ENCODE data around the gene NAIF1. TPM values are rescaled to one million over a fixed set of nuclear protein-coding genes. Genes with fewer than 3 reads are reported as not detected.

The NAIF1 gene
- total RNA-seq, 1 experiment from 2014 or later: 8.5 TPM

DNA sequence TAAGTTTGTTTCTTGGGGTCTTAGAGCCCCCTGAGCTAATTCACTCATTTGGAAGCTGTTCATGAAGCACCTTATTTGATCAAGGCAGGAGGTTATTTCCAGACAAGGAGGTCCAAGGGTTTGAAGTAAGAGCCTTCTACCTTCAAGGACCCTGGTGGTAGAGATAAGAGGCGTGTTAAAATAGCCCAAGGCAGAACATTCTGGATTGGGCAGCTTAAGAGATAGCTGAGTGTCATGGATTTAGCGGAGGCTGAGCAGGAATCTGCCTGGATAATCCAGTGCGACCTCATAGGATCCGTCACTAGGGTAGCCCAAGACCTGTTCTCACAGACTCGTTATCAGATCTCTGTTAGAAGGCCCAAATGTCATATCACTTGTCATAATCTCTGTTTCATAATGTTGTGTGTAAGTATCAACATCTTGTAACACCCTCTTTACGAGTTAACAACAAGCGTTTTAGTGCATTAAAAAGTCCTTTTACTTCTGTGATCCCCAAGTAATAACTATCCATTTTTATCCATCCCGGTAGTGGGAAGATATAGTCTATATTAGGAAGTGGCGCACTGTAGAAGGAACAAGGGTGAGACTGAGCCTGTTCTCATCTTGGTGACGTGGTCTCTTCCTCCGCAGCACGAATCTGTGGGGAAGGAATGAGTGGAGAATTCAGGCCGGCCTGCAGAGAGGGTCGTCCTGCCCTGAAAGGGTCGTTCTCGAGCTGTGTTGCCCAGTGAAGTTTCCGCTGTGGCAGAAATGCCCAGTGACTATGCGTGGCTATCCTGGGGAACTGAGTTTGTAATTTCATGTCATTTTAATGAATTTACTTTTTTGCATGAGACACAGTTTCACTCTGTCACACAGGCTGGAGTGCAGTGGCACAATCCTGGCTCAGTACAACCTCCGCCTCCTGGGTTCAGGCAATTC is 29.8 kb upstream of the NAIF1 start:
- H3K27me3 ChIP-seq: no peaks in the 10 kb centered on the region
- no peak for DNase-seq
- no peak overlapping the region for H3K27ac ChIP-seq
- peaks cover 14% of the 10 kb centered on the region for H3K36me3 ChIP-seq
- no peak overlapping the region for H3K4me3 ChIP-seq
- H3K4me1 ChIP-seq: peaks cover 41% of the 10 kb centered on the region
- H3K9me3 ChIP-seq (replicated peaks): no peaks in the 10 kb centered on the region

DNA sequence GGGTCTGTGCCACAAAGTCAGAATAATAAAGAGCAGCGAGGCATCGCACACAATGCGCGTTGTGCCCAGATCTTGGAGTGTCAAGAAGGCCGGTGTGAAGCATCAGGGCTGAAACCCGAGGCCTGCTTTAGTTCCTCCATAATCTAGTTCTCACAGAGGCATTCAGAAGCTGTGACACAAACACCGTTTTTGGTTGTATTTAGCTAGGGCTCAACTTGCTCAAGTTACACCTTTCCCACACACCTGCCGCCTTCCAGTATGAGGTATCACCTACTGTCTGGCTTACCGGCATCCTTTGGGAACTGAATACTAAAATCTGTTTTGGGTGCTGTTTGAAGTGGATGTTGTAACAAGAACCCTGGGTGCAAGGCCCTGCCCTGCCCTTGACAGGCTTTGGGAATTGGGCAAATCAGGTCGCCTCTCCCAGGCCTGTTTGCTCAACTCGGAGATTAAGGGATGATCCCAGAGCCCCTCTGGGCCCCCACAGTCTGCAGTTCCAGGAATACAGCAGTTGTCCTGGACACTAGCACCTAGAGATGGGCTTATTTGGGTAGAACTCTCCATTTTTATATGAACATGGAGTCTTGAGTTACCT is 27.9 kb upstream of the NAIF1 start:
- Histone ChIP-seq H3K27ac (no peak overlapping the region), H3K4me3 (no peak overlapping the region), H3K27me3 (no peaks in the 10 kb centered on the region), H3K9me3 (replicated peaks) (no peaks in the 10 kb centered on the region), H3K36me3 (peaks cover 10% of the 10 kb centered on the region), H3K4me1 (peaks cover 47% of the 10 kb centered on the region)
- DNase-seq: no peak

DNA sequence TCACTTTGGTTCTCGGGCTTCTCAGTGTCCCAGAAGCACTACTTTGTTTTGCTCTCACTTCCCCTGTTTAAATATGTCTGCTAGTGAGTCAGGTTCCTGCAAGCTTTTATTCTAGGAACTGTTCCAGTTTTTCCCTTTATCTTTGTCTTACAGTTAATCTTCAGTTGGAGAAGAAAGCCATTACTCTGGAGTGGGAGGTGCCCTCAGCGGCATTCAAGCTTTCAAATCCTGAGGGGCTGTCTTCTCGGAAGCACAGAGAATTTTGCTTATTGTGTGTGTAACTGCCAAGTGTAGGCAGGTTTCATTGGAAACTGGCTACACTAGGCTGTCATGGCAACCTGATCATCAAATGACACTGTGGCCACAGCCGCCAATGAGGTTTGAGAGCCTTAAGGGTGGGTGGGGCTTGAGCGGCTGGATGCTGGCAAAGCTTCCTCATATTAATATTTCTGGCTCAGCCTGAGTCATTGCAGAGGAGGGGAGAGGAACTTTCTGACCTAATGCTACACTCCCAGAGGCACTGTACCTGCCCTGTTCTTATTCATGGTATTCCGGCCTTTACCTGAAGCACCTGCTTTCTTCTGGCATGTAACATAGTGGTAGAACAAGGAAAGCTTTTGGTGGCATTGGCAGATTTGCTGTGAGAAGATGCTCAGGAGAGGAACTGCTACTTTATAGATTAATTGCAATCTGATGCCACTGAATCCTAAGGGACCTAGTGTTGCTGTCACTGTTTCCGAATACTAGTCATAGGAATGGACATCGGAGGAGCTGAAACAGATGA is 27.2 kb upstream of the NAIF1 start:
- peak; percentile 91 to 96 for DNase-seq
- no peaks in the 10 kb centered on the region for H3K9me3 ChIP-seq (replicated peaks)
- H3K36me3 ChIP-seq: peaks cover 10% of the 10 kb centered on the region
- no peaks in the 10 kb centered on the region for H3K27me3 ChIP-seq
- no peak overlapping the region for H3K27ac ChIP-seq
- H3K4me1 ChIP-seq: peaks cover 44% of the 10 kb centered on the region
- H3K4me3 ChIP-seq: no peak overlapping the region

DNA sequence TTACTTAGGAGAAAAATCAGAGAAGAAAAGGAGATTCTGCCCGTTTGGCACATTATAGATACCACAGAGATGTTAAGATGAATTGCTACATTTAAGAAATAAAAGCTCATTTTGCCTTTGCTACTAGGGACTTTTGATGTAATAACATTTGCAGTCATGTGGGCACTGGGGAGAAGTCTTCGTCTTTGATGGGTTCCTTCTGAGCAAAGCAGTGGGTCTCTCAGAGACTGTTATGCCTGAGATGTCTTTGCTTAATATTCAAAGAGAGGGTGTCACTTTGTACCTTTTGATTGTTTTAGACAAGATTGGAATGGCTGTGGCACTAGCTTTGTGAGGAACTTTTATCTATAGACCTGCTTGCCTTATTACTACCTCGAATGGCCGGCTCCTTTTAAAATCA is 25.9 kb upstream of the NAIF1 start:
- DNase-seq: no peak
- Histone ChIP-seq H3K27ac (no peak overlapping the region), H3K27me3 (no peaks in the 10 kb centered on the region), H3K36me3 (peaks cover 10% of the 10 kb centered on the region), H3K9me3 (replicated peaks) (no peaks in the 10 kb centered on the region), H3K4me1 (peaks cover 34% of the 10 kb centered on the region), H3K4me3 (no peak overlapping the region)

DNA sequence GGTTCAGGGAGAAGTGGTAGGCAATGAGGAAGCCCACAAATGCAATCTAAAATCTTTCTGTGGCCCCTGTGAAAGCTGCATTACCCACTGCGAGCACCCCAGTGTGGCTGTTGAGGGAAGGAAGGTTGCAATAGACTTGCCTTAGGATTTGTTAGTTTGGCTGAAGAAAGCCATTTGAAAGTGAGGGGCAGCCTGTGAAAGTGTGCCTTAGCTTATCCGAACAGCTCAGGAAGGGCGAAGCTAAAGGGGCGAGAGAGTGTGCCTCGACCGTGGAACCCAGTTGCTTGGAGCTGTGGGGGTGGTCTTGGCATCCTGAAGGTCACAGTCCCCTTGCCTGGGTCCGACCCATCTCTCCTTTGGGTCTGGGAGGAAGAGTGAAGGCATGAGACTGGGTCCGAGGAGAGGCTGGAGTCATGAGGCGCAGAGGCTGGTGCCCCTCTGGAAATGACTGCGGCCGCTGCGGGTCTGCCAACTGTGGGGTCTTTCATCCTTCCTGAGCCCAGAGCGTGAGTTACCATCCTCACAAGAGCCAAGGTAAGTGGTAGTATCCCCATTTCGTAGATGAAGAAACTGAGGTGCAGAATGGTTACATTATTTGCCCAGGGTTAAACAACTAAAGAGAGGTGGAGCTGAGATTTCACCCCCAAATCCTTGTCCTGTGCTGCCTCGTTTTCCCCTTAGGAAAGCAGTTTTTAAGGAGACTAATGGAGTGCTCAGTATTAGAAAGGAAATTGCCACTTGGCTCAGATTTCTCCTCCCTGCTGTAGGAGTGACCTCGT is 25.3 kb upstream of the NAIF1 start:
- Histone ChIP-seq H3K27me3 (no peaks in the 10 kb centered on the region), H3K27ac (peak overlapping the region; percentile 74), H3K36me3 (peaks cover 10% of the 10 kb centered on the region), H3K9me3 (replicated peaks) (no peaks in the 10 kb centered on the region), H3K4me1 (peaks cover 29% of the 10 kb centered on the region), H3K4me3 (peak overlapping the region; percentile 59)
- no peak for DNase-seq

DNA sequence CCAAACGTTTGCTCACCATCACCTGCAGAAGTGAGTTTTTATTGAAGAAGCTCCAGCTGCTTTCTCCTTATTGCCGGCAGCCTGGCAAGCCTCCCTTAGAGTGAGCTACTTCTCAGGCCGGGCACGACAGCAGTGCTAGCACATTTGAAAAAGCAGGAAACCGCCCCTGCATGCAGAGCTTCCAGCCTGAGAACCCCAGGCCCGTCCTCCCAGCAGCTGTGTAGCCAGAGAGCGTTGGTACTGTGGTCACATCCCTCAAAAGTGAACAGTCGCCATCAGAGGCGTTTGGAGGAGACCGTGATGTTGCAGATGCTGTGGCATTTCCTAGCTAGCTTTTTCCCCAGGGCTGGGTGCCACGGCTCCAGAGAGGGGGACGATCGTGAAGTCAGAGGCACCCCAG is 24.5 kb upstream of the NAIF1 start:
- Histone ChIP-seq H3K4me1 (peaks cover 29% of the 10 kb centered on the region), H3K27me3 (no peaks in the 10 kb centered on the region), H3K9me3 (replicated peaks) (no peaks in the 10 kb centered on the region), H3K27ac (peak overlapping the region; percentile 74), H3K36me3 (peaks cover 12% of the 10 kb centered on the region), H3K4me3 (peak overlapping the region; percentile 59)
- DNase-seq: peak; percentile 81 to 86

DNA sequence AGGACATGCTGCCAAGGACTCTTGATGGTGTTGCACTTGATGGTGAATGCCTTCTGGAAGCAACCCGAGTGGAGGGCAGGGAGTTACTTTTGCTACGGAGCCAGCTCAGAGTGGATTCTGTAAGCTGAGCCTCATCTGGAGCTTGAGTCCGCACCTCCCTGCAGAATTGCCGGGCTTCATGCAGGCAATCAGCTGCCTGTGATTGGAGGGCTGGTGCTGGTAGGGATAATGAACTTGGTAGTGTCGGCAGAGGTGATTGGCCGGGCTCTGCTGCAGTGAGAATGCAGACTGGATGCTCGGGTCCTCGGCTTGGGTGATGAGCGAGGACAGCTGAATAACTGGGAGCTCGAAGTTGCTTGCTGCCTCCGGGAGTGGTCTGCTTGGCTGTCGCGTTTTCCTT is 24.0 kb upstream of the NAIF1 start:
- Histone ChIP-seq H3K36me3 (peaks cover 14% of the 10 kb centered on the region), H3K27me3 (no peaks in the 10 kb centered on the region), H3K9me3 (replicated peaks) (no peaks in the 10 kb centered on the region), H3K4me3 (peak overlapping the region; percentile 59), H3K4me1 (peaks cover 29% of the 10 kb centered on the region), H3K27ac (peak overlapping the region; percentile 74)
- peak; percentile 98 to 99 for DNase-seq

DNA sequence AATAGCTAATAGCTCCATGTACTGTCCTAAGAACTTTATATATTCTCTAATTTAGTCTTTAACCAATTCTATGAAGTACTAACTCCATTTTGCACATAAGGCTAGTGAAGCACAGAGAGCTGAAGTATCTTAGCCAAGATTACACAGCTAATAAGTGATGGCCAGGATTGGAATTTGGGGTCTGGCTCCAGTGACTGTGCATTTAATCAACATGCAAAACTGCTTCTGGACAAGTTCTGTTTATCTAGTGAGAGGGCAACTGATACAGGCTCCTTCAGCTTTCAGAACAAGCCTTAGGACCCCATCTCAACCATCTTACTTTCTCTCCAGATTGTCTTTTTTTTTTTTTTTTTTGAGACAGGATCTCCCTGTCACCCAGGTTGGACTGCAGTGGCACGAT is 22.2 kb upstream of the NAIF1 start:
- DNase-seq: no peak
- no peak overlapping the region for H3K27ac ChIP-seq
- no peak overlapping the region for H3K4me3 ChIP-seq
- no peaks in the 10 kb centered on the region for H3K27me3 ChIP-seq
- peaks cover 13% of the 10 kb centered on the region; the same call in 1 of the 2 replicates for H3K36me3 ChIP-seq
- H3K9me3 ChIP-seq (replicated peaks): no peaks in the 10 kb centered on the region
- H3K4me1 ChIP-seq: peaks cover 21% of the 10 kb centered on the region

DNA sequence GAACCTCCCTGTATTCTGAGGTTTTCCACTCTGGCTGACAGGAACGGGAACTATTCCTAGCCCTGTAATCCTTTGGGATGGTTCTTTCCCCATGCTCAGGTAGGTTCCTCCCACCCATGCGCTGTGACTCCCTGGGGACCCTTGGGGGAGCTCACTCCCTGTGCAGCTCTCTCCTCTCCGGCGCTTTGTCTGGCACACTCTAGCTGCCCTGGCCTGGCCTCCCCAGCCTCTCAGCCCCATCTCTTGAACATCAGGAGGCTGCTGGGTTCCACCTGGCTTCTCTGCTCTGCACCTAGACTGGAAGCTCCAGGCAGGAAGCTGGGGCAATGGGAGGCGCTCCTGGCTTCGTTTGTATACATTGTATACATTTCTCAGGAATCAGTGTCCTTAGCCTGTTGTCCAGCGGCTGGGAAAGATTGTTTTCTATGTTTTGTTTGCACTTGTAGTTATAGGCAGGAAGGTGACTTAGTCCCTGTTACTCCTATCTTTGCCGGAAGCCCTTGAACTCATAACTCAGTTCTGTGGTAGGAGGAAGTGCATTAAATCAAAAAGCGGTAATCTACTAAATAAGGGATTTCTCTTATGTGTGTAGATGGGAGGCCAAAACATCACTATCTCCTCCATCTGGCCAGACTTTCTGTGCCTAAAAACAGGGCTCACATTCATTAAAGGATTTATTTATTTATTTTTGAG is 21.3 kb upstream of the NAIF1 start:
- Histone ChIP-seq H3K9me3 (replicated peaks) (no peaks in the 10 kb centered on the region), H3K4me1 (peaks cover 16% of the 10 kb centered on the region), H3K27me3 (no peaks in the 10 kb centered on the region), H3K36me3 (peaks cover 13% of the 10 kb centered on the region; the same call in 1 of the 2 replicates), H3K27ac (no peak overlapping the region), H3K4me3 (no peak overlapping the region)
- no peak for DNase-seq

DNA sequence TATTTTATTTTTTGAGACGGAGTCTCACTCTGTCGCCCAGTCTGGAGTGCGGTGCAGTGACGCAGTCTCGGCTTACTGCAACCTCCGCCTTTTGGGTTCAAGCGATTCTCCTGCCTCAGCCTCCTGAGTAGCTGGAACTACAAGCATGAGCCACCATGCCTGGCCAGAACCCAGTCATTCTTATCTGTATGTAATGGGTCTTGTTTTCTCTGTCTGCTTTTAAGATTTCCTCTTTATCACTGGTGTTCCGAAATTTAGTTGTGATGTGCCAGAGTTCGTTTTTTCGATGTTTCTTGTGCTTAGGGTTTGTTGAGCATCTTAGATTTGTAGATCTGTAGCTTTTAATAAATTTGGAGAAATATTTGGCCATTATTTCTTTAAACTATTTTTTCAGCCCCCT is 20.1 kb upstream of the NAIF1 start:
- H3K4me3 ChIP-seq: no peak overlapping the region
- no peaks in the 10 kb centered on the region for H3K27me3 ChIP-seq
- no peak overlapping the region for H3K27ac ChIP-seq
- H3K36me3 ChIP-seq: peaks cover 13% of the 10 kb centered on the region; the same call in 1 of the 2 replicates
- DNase-seq: no peak
- H3K9me3 ChIP-seq (replicated peaks): no peaks in the 10 kb centered on the region
- H3K4me1 ChIP-seq: peaks cover 8% of the 10 kb centered on the region

DNA sequence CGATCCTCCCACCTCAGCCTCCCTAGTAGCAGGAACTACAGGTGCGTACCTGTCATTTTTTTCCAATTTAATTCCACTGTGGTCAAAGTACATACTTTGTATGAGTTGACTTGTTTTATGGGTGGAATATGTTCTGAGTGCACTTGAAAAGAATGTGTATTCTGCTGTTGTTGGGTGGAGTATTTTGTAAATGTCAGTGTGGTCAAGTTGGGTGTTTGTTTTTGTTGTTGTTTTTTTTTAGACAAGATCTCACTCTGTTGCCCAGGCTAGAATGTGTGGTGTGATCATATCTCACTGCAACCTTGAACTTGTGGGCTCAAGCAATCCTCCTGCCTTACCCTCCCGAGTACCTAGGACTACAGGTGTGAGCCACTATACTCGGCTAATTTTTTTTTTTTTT is 18.8 kb upstream of the NAIF1 start:
- Histone ChIP-seq H3K36me3 (peaks cover 13% of the 10 kb centered on the region; the same call in 1 of the 2 replicates), H3K9me3 (replicated peaks) (no peaks in the 10 kb centered on the region), H3K4me1 (peaks cover 19% of the 10 kb centered on the region), H3K27me3 (no peaks in the 10 kb centered on the region), H3K27ac (no peak overlapping the region), H3K4me3 (no peak overlapping the region)
- no peak for DNase-seq

DNA sequence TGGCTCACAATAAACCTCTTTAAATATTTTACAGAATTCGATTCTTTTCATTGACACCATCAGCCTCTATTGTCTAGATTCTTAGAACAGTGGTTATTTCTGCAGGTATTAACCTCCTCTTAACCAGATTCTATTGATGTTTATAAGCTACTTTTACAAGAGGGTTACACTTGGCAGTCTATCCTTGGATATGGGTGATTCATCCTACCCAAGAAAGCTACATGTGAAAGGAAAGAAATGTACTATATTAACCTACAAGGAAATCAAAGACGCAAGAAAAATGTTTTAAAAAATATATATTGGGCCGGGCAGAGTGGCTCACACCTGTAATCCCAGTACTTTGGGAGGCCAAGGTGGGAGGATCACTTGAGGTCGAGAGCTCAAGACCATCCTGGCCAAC is 17.6 kb upstream of the NAIF1 start:
- no peak overlapping the region for H3K27ac ChIP-seq
- H3K27me3 ChIP-seq: no peaks in the 10 kb centered on the region
- H3K4me1 ChIP-seq: peaks cover 20% of the 10 kb centered on the region
- peaks cover 13% of the 10 kb centered on the region; the same call in 1 of the 2 replicates for H3K36me3 ChIP-seq
- no peak for DNase-seq
- H3K4me3 ChIP-seq: no peak overlapping the region
- no peaks in the 10 kb centered on the region for H3K9me3 ChIP-seq (replicated peaks)

DNA sequence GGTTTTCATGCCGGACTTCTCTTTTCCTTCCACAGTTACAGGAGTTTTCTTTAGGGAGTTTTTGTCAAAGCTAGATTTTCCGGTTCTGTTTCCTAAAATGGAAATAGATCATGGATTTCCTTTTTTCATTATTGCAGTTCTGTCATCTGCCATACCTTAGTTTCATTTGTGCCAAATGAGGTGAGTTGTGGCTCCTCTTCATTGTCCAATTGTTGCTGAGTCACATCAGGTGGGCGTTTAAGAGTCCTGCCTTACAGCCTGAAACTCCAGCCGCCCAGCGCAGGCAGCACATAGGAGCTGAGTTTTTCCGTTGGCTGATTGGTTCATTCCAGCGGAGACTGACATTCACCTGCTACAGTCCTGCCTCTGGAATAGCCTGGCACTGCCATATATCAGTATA is 15.0 kb upstream of the NAIF1 start:
- no peak for DNase-seq
- Histone ChIP-seq H3K27ac (no peak overlapping the region), H3K36me3 (peaks cover 19% of the 10 kb centered on the region)

DNA sequence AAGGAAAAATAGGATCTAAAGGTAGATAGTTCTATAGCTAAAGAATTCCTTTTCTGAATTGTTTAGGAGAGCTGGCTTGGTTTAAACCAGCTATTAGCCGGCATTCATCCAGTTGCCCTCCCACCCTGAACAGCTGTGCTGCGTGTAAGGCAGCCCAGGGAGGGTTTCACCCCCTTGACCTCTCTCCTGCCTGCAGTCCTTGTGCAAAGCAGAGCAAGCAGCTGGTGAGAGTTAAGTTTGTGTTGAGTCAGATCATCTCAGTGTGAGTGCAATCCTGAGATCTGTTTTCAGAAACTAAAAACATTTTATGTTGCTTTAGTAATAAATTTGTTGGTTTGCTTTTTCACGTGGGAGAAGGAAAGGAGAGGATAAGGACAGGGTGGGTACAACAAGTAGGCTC is 13.9 kb upstream of the NAIF1 start:
- Histone ChIP-seq H3K4me3 (no peak overlapping the region), H3K4me1 (peaks cover 24% of the 10 kb centered on the region), H3K36me3 (peaks cover 15% of the 10 kb centered on the region), H3K9me3 (replicated peaks) (no peaks in the 10 kb centered on the region), H3K27me3 (no peaks in the 10 kb centered on the region), H3K27ac (peak overlapping the region; percentile 35)
- DNase-seq: peak; percentile 90 to 92

More for the DNA sequence above, 15.0 kb upstream of the NAIF1 start:
- Histone ChIP-seq H3K4me1 (peaks cover 24% of the 10 kb centered on the region), H3K4me3 (no peak overlapping the region), H3K27me3 (no peaks in the 10 kb centered on the region), H3K9me3 (replicated peaks) (no peaks in the 10 kb centered on the region)

Measured in SJCRH30 (cell line).